ENCODE measurements around the gene THAP7.

Gene THAP7

DNA sequence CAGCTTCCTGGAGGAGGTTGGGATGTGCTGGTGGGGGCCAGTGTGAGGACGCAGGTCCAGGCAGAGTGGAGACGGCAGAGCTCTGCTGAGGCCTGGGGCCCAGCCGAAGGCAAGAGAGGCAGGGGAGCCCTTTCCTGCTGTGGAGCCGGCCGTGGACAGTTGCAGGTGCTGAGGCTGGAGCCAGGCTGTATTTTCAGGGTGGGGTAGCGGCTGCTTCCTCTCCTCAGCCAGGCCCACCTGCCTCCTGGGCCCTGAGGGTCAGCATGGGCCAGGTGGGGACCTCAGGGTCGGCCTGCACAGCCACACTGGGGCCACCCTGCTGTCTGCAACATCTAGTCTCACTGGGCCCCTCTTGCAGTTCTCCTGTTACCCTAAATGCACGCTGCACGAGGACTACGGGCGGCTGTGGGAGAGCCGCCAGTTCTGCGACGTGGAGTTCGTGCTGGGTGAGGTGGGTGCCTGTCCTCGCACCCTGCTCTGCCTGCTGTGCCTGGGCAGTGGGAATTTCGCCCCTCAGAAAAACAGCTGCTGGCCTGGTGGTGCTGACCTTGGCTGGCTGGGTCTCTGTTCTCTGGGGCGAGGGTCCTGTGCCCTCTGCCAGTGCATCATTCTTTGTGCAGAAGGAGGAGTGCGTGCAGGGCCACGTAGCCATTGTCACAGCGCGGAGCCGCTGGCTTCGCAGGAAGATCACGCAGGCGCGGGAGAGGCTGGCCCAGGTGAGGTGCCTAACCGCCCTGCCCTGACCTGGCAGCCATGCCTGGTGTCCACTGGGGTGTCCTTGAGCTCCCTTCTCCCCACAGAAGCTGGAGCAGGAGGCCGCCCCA lies 8.4 kb downstream of the THAP7 start:
- DNase-seq (ENCODE audit: low read depth) = no peak

DNA sequence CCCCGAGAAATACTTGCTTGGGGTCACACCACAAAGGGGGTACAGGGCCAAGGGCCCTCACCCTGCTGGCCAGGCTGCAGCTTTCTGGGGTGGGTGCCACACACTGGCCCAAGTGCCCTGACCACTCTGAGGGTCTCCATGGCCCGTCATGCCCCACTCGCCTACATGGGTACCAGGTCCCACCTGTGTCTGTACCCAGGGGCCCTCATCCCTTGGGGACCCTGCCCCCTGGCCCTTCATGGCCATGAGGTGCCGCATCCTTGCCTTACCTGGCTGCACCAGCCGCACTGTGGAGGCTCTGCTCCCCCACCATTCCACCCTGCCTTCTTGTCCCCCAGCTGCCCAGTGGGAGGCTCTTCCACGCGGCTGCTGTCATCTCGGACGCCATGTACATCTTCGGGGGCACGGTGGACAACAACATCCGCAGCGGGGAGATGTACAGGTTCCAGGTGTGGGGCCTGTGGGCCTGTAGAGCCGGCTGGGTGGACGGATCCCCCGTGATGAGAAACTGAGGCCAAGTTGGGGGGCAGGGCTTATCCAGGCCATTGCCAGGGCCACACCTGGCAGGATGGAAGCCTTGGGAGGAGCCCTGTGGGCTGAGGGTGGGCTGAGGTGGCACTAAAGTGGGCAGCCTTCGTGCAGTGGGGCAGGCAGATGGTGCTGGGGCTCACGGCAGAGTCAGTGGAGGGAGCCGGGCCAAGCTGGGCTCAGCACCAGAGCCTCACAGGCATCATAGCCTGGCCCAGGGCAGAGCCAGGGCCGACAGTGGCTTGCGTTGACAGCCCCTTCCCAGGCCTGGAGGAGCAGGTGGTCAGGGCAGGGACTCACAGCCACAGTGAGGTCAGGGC lies 9.2 kb downstream of the THAP7 start:
- DNase-seq (ENCODE audit: low read depth) = no peak

- DNase-seq (ENCODE audit: low read depth) = no peak
These were observed 9.9 kb downstream of the THAP7 start for GRCh38 chr22:20992056-20992442.

DNA sequence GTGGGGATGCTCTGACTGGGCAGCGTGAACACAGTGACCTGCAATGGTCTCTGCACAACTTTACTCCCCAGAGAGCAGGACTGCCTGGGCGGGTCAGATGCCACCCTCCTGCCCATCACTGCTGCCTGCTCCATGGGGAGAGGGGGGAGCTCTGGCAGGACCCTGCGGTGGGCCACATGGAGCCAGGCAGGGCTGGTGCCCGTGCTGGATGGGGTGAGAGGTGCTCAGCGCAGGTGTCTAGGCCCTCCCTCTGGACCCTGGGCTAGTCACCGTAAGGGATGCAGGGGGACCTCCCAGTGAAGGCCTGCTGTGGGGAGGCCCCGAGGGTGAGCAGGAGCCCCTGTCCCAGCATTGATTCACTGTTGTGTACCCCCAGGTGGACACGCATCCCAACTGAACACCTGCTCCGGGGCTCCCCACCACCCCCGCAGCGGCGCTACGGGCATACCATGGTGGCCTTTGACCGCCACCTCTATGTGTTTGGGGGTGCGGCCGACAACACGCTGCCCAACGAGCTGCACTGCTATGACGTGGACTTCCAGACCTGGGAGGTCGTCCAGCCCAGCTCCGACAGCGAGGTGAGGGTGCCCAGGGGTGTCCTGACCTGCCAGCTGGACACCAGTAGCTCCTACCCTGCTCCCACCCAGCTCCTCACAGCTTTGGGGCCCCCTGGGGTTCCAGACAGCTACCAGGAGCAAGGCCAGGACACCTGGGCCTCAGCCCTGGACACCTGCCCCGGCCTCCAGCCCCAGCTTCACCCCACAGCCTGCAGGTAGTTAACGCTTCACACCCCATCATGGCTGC lies 10.5 kb downstream of the THAP7 start:
- DNase-seq (ENCODE audit: low read depth) = no peak

DNA sequence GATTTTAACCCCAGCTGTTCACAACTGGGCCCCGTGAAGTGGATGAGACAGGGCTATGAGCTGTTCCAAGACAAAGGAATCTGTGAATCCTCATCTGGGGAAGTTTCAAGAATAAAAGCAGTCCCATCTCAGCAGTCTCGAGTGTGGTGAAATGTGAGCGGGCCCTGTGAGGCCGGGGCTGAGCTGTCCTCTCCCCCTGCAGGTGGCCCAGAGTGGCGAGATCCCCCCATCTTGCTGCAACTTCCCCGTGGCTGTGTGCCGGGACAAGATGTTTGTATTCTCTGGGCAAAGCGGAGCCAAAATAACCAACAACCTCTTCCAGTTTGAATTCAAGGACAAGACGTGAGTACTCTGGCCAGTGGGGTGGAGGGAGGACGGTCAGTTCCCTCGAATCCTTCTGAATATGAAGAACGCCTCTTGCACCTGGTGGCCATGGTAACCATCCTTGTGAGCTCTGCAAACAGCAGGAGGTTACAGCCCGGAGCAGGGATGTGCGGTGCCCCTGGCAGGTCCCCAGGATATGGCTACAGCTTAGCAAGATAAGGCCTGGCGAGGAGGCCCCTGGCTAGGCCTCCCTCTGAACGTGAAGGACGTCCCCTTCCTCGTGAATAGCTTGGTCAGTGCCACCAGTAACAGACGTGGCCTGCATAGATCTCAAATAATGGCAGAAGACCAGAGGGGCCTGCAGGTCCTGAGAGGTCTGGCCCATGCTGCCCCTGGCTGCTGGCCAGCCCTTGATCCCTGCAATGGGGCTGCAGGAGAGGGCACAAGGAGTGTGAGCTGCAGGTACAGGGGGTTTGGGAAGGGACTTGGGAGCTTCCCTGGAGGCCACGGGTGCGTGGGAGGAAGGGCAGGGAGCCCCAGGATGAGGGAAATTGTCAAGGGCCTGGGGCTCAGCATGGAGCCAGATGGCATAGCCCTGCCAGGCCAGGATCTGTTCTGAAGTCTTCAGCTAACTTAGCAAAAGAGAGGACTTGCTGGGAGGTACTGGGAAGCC lies 11.4 kb downstream of the THAP7 start:
- DNase-seq (ENCODE audit: low read depth) = no peak

DNA sequence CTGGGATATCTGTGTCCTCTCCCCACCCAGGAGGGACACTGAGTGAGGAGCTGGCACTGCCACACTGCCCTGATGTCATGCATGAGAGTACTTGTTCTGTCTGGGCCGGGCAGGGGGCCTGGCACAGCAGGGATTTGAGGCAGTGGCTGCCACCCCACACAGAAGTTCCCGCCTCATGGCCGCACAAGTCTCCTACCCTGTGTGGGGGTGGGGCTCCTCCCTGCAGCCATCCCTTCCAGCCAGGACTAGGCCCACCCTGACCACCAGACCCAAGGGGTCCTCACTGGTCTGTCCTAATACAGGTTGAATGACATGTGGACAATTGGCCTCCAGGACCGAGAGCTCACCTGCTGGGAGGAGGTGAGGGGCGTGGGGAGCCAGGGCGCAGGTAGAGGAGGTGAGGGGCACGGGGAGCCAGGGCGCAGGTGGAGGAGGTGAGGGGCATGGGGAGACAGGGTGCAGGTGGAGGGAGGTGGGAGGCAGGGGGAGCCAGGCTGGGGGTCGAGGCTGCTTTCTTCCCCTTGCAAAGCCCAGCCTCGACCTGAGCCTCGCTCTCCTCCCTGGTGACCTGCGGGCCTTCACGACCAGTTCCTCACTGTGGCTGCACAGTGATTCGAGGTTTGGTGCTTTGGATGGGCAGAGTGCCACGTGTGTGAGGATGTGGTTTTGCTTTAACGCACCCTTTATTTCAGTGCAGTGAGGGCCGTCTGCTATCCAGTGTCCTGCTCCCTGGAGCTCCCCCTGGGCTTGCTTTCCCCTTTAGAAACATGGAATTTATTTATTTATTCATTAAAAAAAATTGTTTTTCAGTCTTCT lies 12.4 kb downstream of the THAP7 start:
- no peak for DNase-seq (ENCODE audit: low read depth)

GRCh38 chr22:20988573-20989322 lies 13.2 kb downstream of the THAP7 start:
- DNase-seq (ENCODE audit: low read depth) = no peak

DNA sequence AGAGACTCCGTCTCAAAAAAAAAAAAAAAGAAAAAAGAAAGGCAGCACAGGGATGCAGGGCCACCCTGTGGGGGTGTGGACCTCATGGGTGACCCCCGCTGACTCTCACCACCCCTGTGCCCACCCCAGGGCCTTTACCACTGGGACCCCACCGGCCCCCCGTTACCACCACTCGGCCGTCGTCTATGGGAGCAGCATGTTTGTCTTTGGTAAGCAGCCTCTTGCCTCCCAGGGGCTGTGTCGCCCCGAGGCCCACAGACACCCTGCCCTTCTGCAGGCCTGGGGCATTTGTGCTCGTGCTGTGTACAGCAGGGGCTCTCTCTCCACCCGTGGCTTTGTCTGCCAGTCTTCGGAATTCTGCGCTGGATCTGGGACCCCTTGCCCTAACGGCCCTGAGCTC lies 14.5 kb downstream of the THAP7 start:
- DNase-seq (ENCODE audit: low read depth) = no peak

DNA sequence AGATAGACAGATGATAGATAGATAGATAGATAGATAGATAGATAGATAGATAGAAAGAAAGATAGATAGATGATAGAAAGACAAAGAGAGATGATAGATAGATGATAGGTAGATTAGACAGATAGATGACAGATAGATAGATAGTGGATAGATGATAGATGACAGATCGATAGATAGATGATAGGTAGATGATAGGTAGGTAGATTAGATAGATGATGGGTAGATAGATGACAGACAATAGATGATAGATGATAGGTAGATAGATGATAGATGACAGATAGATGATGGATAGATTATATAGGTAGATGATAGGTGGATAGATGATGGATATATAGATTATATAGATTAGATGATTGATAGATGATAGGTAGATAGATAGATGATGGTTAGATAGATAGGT lies 15.6 kb downstream of the THAP7 start:
- DNase-seq (ENCODE audit: low read depth) = no peak

GRCh38 chr22:20985720-20986119 lies 16.2 kb downstream of the THAP7 start:
- DNase-seq (ENCODE audit: low read depth) = no peak

DNA sequence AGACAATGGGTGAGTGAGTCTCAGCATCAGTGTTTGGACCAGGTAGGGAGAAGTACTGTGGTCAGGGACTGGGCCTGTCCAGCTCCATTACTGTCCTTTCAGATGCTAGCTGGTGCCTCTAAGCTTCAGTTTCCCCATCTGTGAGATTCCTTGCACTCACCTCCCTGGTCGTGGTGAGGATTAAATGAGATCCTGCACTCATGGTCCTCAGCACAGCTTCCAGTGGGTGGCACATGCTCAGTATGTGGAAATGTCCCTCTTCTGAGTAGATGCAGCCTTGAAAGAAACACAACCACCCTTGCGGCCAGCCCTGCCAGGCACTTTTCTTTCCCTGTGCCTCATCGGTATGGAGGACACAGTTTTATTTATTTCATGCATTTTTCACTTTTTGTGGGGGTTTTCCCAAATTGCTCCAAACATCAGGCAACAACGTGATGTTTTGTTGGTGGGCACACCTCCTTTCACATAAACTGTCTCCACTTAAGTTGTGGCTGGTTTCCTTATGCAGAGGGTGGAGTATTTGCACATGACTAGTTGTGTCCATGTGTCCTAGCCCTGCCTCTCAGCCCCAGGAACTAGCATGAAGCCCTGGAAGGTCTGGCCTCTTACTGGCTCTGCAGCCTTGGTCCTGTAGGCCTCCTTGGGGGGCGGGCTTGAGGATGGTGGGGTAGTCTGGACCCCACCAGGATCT lies 18.7 kb downstream of the THAP7 start:
- DNase-seq (ENCODE audit: low read depth) = no peak

DNA sequence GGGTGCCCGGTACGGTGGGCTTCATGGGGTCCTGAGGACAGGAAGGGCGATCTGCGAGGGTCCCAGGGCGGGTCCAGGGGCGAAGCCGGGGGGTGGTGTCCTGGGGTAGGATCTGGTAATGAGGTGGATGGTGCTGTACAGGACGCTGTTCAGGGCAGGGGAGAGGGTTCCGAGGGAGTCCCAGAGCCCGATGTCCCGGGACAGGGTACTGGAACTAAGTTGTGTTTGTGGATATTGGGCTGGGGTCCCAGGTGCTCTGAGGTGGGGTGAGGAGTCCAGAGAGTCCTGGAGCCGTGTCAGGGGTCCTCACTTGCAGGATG lies 19.4 kb downstream of the THAP7 start:
- DNase-seq (ENCODE audit: low read depth) = no peak

DNA sequence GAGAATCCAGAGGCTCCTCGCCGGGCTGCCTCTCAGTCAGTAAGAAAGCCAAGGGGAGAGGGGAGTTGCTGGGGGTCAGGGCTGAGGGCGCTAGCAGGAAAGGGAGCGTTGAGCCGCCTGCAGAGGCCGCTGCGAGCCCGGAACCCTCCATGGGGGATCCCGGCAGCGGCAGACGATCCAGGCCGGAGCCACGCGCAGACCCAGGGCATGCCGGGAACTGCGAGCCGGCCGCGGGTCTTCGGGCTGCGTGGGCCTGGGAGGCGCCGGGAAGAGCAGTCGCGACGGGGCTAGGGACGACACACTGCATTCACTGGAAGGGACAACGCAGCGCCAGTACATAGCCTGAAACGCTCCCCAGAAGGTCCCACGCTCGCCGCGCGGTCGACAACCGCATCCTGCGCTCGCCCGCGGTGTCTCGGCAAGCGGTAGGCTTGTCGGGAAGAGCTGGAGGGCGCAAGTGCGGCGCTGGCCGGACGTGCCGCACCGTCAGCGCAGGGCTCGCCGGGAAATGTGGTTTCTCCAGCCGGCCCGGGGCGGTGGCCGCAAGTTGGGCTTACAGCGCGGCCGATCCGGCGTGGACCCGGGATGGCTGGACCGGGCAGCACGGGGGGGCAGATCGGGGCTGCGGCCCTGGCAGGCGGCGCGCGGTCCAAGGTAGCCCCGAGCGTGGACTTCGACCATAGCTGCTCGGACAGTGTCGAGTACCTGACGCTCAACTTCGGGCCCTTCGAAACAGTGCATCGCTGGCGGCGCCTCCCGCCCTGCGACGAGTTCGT lies 19.9 kb downstream of the THAP7 start, which contains the start of gene LZTR1:
TSS of gene LZTR1 (plus strand) at position 511 of the 776 bp plus-strand sequence. CDS start at position 586, 75 bp downstream.
- peak; percentile 69 for DNase-seq (ENCODE audit: low read depth)

DNA sequence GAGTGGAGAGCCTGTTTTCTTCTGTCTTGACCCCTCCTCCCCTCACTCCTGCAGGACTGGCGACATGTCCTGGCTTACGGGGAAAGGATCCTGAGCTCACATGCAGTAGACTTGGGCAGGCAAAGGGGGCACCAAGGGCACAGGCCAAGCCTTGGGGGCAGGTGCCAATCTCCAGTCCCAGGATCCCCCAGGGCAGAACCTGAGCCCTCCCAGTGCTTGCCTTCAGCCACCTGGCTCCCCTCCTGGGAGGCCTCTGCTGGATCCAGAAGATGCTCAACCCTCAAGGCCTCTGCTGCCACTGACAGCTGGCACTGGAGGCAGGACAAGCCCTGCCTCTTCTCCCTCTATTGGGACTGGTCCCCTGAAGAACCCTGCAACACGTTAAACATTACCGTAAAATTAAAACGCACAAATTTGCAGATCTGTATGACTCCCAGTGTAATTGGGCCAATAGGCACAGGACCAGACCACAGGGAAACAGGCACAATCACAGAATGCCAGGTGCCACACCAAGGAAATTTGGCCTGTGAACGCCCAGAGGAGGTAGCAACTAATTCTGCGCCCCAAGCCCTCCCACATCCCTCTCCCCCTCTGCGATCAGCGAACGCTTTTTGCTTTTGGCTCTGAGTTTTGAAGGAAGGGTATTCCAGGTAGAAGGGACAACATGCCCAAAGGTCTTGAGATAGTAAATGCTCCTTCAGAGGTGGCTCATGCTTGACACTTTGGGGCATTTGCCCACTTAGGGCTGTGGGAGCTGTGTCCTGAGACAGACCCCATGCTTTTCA lies 20.8 kb downstream of the THAP7 start:
- no peak for DNase-seq (ENCODE audit: low read depth)

DNA sequence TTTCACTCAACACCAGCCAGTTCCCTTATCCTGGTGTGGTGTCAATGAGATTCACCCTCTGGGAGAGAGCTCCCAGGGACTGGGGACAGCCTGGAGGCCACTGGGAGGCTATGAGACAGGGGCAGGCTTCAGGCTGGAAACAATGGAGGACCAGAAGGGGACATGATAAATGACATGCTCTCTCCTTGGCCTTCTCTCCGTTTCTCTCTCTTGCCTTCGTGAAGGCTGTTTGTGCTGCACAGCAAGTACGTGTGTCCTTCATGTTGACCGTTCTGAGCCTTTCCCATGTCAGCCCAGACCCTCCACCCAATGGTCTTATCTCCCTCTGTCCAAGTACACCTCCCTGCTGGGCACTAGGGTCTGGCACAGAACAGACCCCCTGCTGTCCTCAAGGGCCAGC lies 21.4 kb downstream of the THAP7 start:
- no peak for DNase-seq (ENCODE audit: low read depth)

- DNase-seq (ENCODE audit: low read depth) = no peak
These were observed 21.9 kb downstream of the THAP7 start for GRCh38 chr22:20979940-20980453.

- DNase-seq (ENCODE audit: low read depth) = peak; percentile 57
These were observed 22.6 kb downstream of the THAP7 start for GRCh38 chr22:20979243-20979809.
